Progenitor cell of endocrine pancreas (in vitro differentiated cells): ENCODE results near the gene GNGT1. TPM values are rescaled to one million over a fixed set of nuclear protein-coding genes. Genes with fewer than 3 reads are reported as not detected.

ENCODE experiments used
- DNase-seq: peaks from one replicate; pipeline ENCODE4 v3.0.0; 2021; ENCODE audit warnings: low spot score; ENCODE audit not compliant: unreplicated experiment
- H3K27ac Mint-ChIP-seq: 2 replicates; pipeline ENCODE4 v1.8.0; 2021; ENCODE audit warnings: mild to moderate bottlenecking, moderate library complexity, mixed read lengths
- H3K27me3 Mint-ChIP-seq: 2 replicates; pipeline ENCODE4 v1.8.0; 2021; ENCODE audit warnings: mixed read lengths
- H3K36me3 Mint-ChIP-seq: 2 replicates; pipeline ENCODE4 v1.8.0; 2022; ENCODE audit warnings: mixed read lengths; ENCODE audit not compliant: insufficient read depth
- H3K4me1 Mint-ChIP-seq: 2 replicates; pipeline ENCODE4 v1.8.0; 2021; ENCODE audit warnings: low read depth, mixed read lengths
- H3K4me3 Mint-ChIP-seq: 2 replicates; pipeline ENCODE4 v1.8.0; 2021; ENCODE audit warnings: low read depth, mild to moderate bottlenecking, moderate library complexity, mixed read lengths
- H3K9me3 Mint-ChIP-seq: 2 replicates; pipeline ENCODE4 v1.8.0; 2021; ENCODE audit warnings: low read depth, mixed read lengths
- total RNA-seq: library from RNA; stranded (reverse); gene quantifications from 2 replicates; pipeline ENCODE4 v1.2.1, GENCODE V29; 2021
- TF ChIP-seq, protein P1 (sequence below): fragments of 200-600 bp; sonication (generic); IDR thresholded peaks from one replicate; pipeline ENCODE4 v1.5.0; 2021; ENCODE audit warnings: antibody characterized with exemption, mild to moderate bottlenecking; ENCODE audit not compliant: unreplicated experiment

The GNGT1 gene
- total RNA-seq, 1 donor from 2014 or later, result not detected

- H3K27me3 Mint-ChIP-seq, result no peaks in the 10 kb centered on the region
- H3K4me1 Mint-ChIP-seq, result no peaks in the 10 kb centered on the region
- H3K36me3 Mint-ChIP-seq, result no peaks in the 10 kb centered on the region
- TF ChIP-seq, protein P1, sequence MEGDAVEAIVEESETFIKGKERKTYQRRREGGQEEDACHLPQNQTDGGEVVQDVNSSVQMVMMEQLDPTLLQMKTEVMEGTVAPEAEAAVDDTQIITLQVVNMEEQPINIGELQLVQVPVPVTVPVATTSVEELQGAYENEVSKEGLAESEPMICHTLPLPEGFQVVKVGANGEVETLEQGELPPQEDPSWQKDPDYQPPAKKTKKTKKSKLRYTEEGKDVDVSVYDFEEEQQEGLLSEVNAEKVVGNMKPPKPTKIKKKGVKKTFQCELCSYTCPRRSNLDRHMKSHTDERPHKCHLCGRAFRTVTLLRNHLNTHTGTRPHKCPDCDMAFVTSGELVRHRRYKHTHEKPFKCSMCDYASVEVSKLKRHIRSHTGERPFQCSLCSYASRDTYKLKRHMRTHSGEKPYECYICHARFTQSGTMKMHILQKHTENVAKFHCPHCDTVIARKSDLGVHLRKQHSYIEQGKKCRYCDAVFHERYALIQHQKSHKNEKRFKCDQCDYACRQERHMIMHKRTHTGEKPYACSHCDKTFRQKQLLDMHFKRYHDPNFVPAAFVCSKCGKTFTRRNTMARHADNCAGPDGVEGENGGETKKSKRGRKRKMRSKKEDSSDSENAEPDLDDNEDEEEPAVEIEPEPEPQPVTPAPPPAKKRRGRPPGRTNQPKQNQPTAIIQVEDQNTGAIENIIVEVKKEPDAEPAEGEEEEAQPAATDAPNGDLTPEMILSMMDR, result no peak
- H3K4me3 Mint-ChIP-seq, result no peak overlapping the region
- no peak overlapping the region for H3K27ac Mint-ChIP-seq
- DNase-seq, result no peak
- H3K9me3 Mint-ChIP-seq, result no peaks in the 10 kb centered on the region
Measured at GRCh38 chr7:93931655-93932054, 25.3 kb downstream of the GNGT1 start.

GRCh38 chr7:93933156-93933555 lies 26.8 kb downstream of the GNGT1 start:
- H3K4me1 Mint-ChIP-seq, result no peaks in the 10 kb centered on the region
- no peak for DNase-seq
- no peak overlapping the region for H3K27ac Mint-ChIP-seq
- H3K36me3 Mint-ChIP-seq, result no peaks in the 10 kb centered on the region
- no peak overlapping the region for H3K4me3 Mint-ChIP-seq
- H3K27me3 Mint-ChIP-seq, result no peaks in the 10 kb centered on the region
- H3K9me3 Mint-ChIP-seq, result peaks cover 4% of the 10 kb centered on the region
- TF ChIP-seq, protein P1, result no peak

DNA sequence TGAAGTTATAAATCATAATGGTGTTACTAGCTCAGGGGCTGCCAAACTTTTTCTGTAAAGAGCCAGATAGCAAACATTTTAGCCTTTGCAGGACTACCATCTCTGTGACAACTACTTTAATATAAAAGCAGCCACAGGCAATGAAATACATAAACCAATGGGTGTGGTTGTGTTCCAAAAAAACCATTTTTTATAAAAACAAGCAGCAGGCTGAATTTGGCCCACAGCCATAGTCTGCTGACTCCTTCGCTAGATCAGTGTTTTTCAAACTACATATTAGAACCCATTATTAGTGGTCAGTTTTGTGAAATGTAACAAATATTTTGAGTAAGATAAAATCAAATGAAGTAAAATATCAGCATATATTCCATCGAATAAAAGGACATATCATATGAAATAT lies 28.7 kb downstream of the GNGT1 start:
- no peaks in the 10 kb centered on the region for H3K27me3 Mint-ChIP-seq
- H3K9me3 Mint-ChIP-seq, result peaks cover 4% of the 10 kb centered on the region
- H3K27ac Mint-ChIP-seq, result no peak overlapping the region
- H3K4me1 Mint-ChIP-seq, result no peaks in the 10 kb centered on the region
- H3K36me3 Mint-ChIP-seq, result no peaks in the 10 kb centered on the region
- TF ChIP-seq, protein P1, result no peak
- no peak overlapping the region for H3K4me3 Mint-ChIP-seq
- no peak for DNase-seq

- H3K27ac Mint-ChIP-seq, result no peak overlapping the region
- no peaks in the 10 kb centered on the region for H3K4me1 Mint-ChIP-seq
- H3K36me3 Mint-ChIP-seq, result no peaks in the 10 kb centered on the region
- H3K9me3 Mint-ChIP-seq, result peaks cover 4% of the 10 kb centered on the region
- no peaks in the 10 kb centered on the region for H3K27me3 Mint-ChIP-seq
- DNase-seq, result no peak
- H3K4me3 Mint-ChIP-seq, result no peak overlapping the region
- TF ChIP-seq, protein P1, result no peak
Measured at GRCh38 chr7:93937818-93938217, 31.5 kb downstream of the GNGT1 start.

DNA sequence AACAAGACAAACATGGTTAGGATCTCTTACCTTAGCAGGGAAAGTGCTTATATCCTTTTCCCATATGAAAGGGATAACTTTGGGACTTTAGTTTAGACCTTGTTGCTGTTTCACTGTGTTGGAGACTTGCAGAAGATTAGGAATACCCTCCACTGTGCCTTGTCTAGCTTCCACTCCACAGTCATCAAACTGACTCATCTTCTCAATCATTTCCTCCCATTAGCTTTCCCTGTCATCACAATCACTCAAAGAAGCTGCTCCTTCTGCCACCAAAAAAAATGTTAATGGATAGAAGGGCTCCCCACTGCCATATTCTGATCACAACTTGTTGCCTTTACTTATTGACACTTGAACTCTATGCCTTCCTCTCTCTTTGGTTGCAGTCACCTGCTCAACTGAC lies 31.9 kb downstream of the GNGT1 start:
- no peak overlapping the region for H3K4me3 Mint-ChIP-seq
- no peak overlapping the region for H3K27ac Mint-ChIP-seq
- H3K36me3 Mint-ChIP-seq, result no peaks in the 10 kb centered on the region

More for the DNA sequence above, 31.9 kb downstream of the GNGT1 start:
- no peak for DNase-seq
- peaks cover 4% of the 10 kb centered on the region for H3K9me3 Mint-ChIP-seq
- TF ChIP-seq, protein P1, result no peak
- H3K4me1 Mint-ChIP-seq, result no peaks in the 10 kb centered on the region
- no peaks in the 10 kb centered on the region for H3K27me3 Mint-ChIP-seq
